Measurements from ENCODE around the gene TEX30.
A peak's percentile ranks its signal among the peaks of the same experiment; 100 is the strongest.
"Not testable (repeated sequence)": the region's sequence is repeated elsewhere in the genome, so short reads cannot be mapped to it uniquely, and the experiment has no call there.

Gene TEX30

DNA sequence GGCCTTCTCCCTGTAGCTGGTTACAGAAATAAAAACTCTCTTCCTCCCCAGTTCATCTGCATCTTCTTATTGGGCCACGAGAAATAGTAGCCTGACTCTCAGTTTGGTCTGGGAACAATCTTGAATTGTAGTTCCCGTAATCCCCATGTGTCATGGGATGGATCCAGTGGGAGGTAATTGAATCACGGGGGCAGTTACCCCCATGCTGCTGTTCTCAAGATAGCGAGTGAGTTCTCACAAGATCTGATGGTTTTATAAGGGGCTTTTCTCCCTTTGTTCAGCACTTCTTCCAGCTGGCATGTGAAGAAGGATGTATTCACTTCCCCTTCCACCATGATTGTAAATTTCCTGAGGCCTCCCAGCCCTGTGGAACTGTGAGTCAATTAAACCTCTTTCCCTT is 7.1 kb upstream of the TEX30 start:
- not testable (repeated sequence) for DNase-seq (ENCODE audit: insufficient read length, low spot score); FAIRE-seq

DNA sequence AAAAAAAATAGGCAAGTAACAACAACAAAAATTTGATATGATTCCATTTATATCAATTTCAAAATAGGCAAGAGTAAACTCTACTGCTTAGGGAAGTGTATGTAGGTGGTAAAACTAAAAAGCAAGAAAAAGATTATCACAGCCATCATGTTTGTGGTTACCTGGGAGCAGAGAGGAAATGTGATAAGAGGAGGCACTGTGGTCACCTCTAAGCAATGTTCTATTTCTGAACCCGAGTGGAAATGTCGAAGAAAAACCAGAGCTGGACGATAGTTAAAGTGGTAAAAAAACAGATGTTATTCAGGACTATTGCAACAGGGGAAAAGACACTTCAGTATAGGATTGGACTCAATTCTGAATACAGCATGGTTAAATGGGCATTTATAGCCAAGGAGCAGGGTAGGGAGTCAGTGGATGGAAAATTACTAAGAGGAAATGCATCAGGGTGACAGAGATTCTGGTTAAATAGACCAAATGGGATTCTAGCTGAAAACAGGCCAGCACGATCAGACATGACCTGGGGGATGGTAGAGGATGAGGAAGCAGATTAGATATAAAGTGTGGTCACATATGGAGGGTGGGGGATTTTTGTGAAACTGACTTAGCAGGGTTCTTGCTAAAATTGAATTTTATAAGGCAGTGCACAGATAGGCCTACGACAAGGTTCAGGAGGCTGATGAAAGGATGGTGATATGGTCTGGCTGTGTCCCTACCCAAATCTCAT is 6.0 kb upstream of the TEX30 start:
- FAIRE-seq = peak; percentile 64
- DNase-seq (ENCODE audit: insufficient read length, low spot score) = no peak

DNA sequence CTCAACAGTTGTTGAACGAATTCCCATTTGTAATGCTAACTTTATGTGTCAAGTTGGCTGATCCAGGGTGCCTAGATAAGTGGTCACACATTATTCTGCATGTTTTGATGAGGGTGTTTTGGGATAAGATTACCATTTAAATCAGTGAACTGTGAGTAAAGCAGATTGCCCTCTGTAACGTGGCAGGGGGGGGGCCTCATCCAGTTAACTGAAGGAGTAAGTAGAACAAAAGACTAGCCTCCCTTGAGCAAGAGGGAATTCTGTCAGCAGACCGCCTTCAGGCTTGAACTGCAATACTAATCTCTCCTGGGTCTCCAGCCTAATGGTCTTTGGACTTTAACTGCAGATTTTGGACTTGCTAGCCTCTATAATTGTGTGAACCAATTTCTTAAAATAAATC is 4.2 kb upstream of the TEX30 start:
- FAIRE-seq (no peak), DNase-seq (ENCODE audit: insufficient read length, low spot score) (no peak)

DNA sequence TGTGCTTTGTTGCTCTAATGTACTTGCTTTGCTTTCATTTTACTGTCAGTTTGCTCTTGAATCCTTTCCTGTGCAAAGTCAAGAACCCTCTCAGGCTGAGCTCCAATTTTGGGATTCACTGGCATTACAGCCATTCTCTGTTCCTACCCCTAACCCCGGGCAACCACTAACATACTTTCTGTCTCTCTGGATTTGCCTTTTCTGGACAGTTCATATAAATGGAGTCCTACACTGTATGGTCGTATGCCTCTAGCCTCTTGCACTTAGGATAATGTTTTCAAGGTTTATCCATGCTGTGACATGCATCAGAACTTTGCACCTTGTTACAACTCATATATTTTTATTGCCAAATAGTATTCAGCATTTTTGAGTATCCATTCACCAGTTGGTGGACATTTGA is 2.7 kb upstream of the TEX30 start:
- FAIRE-seq = no peak
- DNase-seq (ENCODE audit: insufficient read length, low spot score) = no peak

DNA sequence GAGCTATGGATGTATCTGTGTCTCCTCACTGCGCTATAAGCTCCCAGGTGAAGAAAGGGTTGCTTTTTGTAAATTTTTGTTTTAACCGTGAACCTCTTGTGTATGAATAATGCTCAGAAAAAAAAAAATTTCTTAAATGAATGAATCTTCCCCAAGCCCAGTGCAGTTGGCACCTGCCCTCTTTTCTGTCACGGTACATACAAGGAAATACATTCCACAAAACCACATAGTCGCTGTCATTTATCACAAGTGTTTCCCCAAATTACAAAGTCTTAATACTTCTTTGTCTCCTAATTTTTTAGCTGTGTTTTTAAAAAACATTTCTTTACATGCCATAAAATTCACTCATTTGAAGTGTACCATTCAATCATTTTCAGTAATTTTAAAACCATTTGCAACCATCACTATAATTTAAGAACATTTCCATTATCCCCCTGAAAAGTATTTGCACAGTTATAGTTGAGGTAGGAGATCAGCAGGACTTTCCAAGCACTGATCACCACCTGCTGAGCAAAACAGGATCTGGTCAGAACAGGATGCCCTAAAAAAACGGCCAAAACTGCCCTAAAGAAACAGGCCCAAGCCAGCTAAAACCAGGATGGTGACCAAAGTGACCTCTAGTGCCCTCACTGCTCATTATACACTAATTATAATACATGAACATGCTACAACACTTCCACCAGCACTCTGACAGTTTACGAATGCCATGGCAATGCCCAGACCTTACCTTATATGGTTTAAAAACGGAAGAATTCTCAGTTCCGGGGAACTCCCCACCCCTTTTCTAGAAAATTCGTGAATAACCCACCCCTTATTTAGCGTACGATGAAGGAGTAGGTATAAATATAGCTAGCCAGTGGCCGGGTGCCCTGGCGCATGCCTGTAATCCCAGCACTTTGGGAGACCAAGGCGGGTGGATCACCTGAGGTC is 1.3 kb upstream of the TEX30 start:
- DNase-seq (ENCODE audit: insufficient read length, low spot score) (no peak), FAIRE-seq (peak; percentile 69)

DNA sequence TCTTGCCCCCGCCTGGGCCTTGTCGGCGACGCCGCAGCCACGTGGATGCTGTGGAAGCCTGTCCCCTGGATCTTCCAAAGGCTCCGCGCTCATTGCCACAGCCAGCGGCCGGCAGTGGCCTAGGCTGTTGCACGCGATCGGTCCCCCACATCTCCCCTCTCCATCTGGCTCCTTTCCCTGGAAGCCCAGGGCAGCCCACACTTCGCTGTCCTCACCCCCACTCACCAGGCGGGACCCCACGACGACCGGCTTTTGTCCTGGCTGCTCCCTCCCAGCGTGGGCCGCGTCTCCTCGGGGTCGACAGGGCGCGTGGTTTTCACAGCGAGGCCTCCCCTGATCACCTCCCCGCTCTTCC is 605 bp upstream of the TEX30 start:
- no peak for DNase-seq (ENCODE audit: insufficient read length, low spot score)
- no peak for FAIRE-seq

DNA sequence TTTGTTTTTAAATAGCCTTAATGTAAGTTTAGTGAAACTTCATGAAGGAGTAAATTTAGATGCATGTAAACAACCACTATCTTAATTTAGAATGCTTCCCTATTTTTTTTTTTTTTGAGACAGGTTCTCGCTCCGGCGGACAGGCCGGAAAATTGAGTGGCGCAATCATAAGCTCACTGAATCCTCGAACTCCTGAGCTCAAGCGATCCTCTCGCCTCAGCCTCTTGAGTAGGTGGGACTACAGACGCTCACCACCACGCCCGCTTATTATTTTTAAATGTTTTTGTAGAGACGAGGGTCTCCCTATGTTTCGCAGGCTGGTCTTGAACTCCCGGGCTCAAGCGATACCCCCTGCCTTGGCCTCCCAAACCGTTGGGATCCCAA is 1.6 kb downstream of the TEX30 start:
- no peak for FAIRE-seq

DNA sequence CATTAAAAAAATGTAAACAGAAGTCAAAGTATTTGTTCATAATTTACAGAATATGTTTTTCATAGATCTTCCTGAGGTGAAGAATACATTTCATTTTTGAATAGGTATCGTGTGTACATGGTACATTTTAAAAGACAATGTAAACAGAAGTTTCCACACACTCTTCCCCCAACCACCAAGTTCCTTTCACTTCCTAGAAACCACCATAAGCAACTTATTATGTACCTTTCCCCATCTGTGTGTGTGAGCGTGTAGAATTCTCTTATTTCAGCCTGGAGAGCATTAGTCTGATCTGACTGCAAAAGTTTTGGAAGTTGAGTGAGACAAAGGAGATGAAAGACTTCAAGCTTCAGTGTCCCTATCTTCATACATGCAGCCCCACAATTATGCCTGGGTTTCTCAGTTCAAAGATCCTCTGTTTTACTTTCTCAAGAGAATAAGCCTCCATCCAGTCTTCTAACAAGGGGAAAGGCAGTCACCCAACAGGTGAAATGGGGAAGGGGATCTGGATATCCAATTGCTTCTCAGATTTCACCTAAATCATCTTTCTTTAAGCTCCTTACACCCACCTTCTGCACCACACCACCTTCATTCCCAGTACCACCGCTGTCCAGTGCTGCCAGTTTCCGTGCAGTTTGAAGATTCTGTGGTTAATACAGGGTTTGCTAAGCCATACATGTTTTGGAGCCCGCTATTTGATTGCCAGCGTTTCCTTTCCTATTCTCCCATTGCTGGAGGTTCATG is 2.1 kb downstream of the TEX30 start:
- FAIRE-seq (peak; percentile 76), DNase-seq (ENCODE audit: insufficient read length, low spot score) (no peak)

More for the DNA sequence above, 1.6 kb downstream of the TEX30 start:
- no peak for DNase-seq (ENCODE audit: insufficient read length, low spot score)

DNA sequence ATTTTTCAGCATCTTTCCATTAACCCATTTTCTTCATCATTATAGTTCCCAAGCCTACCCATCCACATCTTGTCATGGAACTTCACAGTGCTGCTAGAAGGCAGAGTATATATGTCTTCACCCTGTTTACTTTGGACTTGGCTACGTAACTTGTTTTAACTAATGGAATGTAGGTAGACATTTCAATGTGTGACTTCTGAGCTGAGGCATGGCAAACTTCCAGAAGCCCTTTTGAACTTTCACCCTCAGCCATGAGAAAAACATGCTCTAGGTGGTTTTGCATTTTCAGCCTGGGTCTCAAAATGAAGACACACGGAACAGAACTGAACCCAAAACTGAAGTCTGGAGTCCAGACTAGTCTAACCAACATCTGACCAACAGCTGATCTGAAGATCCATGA is 3.2 kb downstream of the TEX30 start:
- FAIRE-seq (no peak), DNase-seq (ENCODE audit: insufficient read length, low spot score) (no peak)

DNA sequence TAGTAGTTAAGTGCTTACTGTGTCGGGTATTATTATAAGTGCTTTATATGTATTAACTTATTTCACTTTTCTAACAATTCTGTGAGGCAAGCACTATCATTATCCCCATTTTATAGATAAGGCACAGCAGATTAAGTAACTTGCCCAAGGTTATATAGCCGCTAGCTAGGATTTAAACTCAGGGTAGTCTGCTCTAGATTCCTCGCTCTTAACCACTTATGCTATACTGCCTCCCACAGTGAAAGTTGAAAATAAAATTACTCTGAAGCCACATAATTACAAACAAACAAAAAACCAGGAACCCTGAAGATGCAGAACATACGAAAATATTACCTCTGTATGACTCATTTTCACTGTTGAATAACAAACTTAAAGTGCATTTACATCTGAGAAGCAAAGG is 3.9 kb downstream of the TEX30 start:
- no peak for DNase-seq (ENCODE audit: insufficient read length, low spot score)
- no peak for FAIRE-seq

DNA sequence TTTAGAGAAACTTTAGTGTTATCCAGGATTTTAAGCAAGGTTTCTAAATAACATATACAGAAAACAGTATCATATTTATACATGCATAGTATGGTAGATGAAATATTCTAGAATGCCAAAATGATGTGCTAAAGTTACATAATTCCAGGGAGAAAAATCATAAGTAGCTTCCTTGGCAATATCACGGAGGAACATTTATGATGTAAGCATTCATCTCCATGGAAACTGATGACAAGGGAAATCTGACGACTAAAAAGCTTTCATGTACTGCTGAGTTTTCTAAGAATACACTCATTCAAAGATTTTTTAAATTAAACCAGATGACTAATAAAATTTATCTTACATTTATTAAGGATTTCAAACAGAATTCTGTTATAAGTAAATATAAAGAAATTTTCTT is 4.7 kb downstream of the TEX30 start:
- FAIRE-seq (no peak), DNase-seq (ENCODE audit: insufficient read length, low spot score) (no peak)

DNA sequence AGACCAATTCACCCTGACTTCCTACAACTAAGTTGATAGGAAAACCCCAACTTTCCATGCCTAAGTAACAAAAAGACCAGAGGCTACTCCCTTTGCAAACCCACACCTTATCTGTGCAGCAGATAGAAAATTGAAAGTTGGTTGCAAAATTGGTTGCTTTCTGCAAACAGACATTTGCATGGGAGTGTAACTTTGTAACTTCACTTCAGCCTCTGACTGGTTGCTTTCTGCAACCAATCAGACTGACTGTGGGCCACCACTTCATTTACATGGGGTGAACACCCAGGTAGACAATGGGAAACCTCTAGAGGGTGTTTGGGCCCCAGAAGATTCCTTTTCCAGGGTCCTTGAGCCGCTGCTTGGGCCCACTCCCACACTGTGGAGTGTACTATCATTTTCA is 9.8 kb downstream of the TEX30 start:
- DNase-seq (ENCODE audit: insufficient read length, low spot score) = no peak
- no peak for FAIRE-seq

DNA sequence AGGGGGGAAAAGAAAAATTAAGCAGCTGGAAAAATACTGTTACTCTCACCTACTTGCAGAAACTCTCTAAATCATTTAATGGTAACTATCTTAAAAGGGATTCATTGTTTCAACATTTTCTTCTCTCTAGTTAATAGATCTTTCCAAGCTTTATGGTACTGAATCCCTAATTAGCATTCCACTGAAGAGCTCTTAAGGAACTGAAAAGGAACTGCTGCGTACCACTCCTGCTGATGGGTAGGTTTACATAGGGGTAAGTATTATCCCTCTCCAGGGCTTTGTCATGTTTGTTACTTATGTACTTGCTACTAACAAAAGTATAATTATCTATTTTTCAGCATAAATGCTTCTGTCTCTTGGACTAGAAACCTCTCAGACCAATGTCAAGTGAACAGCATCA is 12.5 kb downstream of the TEX30 start:
- FAIRE-seq = no peak
- DNase-seq (ENCODE audit: insufficient read length, low spot score) = no peak

DNA sequence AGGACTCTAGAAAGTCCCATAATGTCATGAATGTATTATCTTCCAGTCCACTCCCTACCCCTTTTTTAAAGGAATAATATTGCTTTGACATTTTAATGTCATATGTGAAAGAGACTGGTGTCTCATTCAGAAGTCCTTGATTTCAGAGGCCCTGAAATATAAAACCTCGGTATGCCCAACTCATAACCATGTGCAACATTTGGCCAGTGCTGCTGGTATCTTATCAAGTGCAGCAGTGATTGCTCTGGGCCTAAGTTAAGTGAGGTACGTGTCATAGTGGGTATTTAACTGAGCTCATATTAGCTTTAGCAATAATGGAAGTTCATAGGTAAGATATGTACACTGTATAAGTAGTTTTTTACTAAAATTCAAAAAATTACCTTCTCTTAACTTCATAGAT is 14.7 kb downstream of the TEX30 start:
- no peak for DNase-seq (ENCODE audit: insufficient read length, low spot score)
- FAIRE-seq = no peak

DNA sequence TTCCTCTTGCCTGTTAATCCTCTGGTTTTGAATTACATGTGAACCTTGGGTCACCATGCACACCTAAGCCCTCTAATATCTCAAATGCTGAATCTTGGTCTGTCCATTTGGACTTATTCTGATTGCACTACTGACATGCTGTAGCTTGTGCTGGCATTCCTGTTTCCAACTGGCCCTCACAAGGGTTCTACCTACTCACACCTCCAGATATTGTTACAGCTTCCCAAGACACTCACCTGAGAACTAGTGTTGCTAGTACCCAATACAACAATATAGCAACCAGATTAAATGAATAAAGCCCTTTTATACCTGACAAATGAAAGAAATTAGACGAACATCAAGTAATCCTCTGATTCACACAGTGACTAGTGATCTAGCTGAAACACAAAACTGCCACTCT is 16.6 kb downstream of the TEX30 start:
- FAIRE-seq = no peak
- no peak for DNase-seq (ENCODE audit: insufficient read length, low spot score)

DNA sequence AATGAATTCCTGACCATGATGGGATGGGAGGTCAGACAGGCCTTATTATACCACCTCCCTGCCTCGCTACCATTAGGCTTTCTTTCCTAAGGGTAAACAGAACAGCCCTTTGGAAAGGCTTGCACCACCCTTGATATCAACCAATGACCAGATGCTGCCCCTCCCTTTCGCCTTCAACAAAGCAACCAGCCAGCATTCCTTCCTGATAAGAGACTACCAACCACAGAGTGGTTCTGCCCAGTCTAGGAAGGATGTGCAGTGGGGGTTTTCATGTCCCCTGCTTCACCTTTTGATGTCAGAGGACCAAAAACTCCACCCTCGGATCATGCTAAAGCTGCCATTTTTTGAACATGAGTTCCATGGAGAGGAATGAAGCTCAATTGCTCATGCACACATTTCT is 21.7 kb downstream of the TEX30 start:
- DNase-seq (ENCODE audit: insufficient read length, low spot score) = no peak
- no peak for FAIRE-seq

DNA sequence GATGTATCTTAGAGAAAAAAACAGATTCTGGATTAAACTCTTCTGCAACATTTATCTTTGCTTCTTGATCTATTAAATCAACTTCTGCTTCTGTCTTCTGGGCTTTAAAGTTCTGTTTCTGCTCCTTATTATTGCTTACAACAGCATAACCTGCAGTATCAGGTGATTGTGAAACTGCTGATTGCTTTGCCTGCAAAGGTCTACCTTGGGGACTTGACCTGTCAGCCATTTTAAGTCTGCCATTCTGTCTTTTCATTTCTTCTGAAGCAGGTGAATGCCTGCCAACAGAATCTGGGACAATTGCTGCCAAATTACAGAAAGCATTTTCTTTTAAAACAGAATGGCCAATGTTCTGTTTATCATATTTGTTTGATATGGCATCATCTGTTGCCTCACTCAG is 31.1 kb downstream of the TEX30 start:
- FAIRE-seq (no peak), DNase-seq (ENCODE audit: insufficient read length, low spot score) (no peak)

DNA sequence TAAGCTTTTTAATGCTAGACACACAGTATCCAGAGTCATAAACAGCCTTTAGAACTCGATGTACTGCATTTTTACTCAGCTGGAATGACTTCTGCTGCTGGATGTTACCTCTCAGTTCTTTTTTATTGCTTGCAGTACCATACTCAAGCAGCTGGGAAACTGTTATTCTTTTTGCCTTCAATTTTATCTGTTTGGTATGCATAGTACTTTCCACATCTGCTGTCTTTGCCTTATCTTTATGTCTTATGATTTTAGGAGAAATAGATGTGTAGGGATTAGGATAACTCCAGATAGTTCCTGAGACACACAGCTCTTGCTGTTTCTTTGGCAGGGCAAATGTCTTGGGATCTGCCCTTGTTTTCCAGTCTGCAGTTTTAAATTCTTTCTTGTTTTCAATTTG is 31.5 kb downstream of the TEX30 start:
- DNase-seq (ENCODE audit: insufficient read length, low spot score) = no peak
- FAIRE-seq = no peak

DNA sequence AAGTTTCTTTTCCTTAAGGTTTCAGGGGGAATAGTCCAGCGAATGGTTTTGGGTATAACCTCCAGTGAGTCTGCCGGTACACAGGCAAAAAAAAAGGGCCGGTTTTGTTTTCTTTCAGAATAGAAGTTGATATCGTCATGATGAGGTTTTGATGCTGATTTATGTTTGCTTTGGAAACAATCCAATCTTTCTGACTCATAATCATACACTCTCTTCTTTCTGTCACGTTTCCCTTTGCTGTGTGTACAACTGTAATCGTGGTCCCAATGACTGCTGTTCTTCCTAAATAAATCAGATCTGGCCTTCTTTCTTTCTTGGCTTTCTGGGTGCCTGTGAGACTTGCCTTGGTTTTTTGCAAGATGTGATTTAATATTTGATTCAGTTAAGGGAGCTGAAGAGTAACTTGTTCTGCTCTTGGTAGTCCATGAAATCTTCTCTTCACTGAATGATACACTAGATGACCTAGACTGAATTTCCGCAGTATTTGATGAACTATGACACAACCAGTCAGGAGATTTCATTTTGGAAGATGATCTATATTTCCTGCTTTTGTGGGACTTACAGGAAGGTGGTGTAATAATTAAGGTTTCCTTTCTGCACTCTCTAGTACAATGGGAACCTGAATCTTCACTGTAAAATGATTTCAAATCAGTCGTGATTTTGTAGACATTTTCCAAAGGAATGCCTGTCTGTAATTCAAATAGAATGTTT is 43.9 kb downstream of the TEX30 start:
- no peak for DNase-seq (ENCODE audit: insufficient read length, low spot score)

DNA sequence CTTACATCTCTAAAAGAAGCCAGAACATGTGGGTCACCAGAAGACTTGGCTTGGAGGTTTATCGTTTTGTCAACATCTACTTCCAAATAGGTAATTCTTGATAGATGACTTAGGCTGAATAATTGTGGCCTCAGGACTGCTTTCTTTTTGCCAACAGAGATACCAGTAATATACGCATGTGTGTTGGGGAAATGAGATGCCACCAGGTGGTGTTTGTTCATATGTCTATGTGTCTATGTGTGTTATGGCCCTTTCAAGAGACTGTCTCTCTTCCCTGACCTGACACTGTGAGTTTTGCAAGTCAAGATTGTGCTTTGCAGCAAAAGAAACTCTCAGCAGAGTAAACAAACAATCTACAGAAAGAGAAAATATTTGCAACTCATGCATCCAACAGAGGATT is 47.2 kb downstream of the TEX30 start:
- no peak for DNase-seq (ENCODE audit: insufficient read length, low spot score)
- peak; percentile 45 for FAIRE-seq

More for the DNA sequence above, 43.9 kb downstream of the TEX30 start:
- no peak for FAIRE-seq

DNA sequence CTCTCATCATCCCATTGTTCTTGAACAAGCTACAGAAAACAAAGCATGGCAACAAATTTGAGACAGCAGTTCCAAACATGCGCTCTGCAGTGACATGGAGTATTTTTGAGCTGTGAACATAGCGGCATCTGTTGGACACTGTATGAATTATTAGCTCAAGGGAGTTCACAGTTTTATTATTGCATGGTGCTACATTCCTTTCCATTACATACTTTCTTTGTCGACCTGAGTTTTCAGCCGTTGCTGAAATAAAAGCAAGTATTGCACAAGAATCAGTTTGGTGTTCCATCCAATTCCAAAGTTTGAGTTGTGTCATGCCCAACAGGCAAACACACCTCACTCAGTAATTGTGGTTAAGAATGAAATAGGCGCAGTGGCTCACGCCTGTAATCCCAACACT is 48.7 kb downstream of the TEX30 start:
- DNase-seq (ENCODE audit: insufficient read length, low spot score) = no peak
- FAIRE-seq = no peak

Data from GM19239 (cell line).